Upper lobe of left lung (tissue), 4 donors: Measurements from ENCODE around the gene AGTR1.

Experiments
- EP300 ChIP-seq, 4 donors: sonication (generic); formaldehyde crosslinking; IDR thresholded peaks; one replicate each; pipeline ENCODE4 v1.5.1; 2017; ENCODE audit warnings: antibody characterized with exemption in 4 of 4, control low read depth in 2 of 4
- POLR2A ChIP-seq, 4 donors: fragments of 450-650 bp; IDR thresholded peaks; one replicate each; pipeline ENCODE4 v1.5.1; 2016 to 2017; ENCODE audit warnings: antibody characterized with exemption in 4 of 4, mild to moderate bottlenecking in 2 of 4
- POLR2AphosphoS5 ChIP-seq, 2 donors: sonication (generic); formaldehyde crosslinking; IDR thresholded peaks; one replicate each; pipeline ENCODE4 v1.5.1; 2017; ENCODE audit warnings: antibody characterized with exemption in 2 of 2
- TF ChIP-seq, protein P1 (sequence below), 6 experiments: fragments of 450-650 bp in 4 of 6; fragments of 200-600 bp in 2 of 6; sonication (generic) in 2 of 6; IDR thresholded peaks; one replicate each; pipeline ENCODE4 v1.5.1; 2016 to 2019; ENCODE audit warnings: antibody characterized with exemption in 6 of 6

DNA sequence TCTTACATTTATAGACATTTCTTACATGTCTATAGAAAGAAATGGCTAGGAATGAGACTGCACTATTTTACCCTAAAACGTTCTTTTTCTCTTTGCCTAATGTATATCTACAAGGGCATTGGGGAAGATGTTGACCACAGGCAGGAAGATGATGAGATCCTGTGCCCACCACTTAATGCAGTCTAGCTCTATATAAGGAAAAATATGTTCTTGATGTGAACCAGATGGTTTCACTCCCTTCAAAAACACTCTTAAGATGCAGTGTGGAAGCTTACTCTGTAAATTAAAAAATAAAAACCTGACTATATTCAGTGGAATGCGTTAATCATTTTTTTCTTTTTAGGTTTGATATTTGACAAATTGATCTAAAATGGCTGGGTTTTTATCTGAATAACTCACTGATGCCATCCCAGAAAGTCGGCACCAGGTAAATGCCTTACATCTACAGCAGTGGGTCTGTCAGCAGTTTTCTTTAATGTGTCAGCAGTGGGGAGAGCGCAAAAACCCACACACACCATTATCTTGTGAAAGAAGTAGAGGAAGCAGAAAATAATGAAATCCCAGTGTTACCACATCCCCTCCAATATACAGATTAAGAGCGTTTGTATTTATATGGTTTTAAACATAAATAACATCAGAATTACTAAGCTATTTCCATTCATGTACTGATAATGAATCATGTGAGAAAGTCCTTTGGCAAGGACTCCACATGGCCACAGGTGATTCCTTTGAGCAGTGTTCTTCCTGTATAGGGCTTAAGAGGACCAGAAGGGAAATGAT is 10.1 kb downstream of the AGTR1 start:
- TF ChIP-seq, protein P1, sequence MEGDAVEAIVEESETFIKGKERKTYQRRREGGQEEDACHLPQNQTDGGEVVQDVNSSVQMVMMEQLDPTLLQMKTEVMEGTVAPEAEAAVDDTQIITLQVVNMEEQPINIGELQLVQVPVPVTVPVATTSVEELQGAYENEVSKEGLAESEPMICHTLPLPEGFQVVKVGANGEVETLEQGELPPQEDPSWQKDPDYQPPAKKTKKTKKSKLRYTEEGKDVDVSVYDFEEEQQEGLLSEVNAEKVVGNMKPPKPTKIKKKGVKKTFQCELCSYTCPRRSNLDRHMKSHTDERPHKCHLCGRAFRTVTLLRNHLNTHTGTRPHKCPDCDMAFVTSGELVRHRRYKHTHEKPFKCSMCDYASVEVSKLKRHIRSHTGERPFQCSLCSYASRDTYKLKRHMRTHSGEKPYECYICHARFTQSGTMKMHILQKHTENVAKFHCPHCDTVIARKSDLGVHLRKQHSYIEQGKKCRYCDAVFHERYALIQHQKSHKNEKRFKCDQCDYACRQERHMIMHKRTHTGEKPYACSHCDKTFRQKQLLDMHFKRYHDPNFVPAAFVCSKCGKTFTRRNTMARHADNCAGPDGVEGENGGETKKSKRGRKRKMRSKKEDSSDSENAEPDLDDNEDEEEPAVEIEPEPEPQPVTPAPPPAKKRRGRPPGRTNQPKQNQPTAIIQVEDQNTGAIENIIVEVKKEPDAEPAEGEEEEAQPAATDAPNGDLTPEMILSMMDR (IDR thresholded peaks at IDR 0.05), result no peak
- TF ChIP-seq POLR2A (IDR thresholded peaks at IDR 0.05), result no peak
- TF ChIP-seq POLR2AphosphoS5 (IDR thresholded peaks at IDR 0.05), result no peak
- TF ChIP-seq EP300 (IDR thresholded peaks at IDR 0.05), result no peak
